WTC11 (cell line): ENCODE results near the gene ITPKA. TPM values are rescaled to one million over a fixed set of nuclear protein-coding genes. Genes with fewer than 3 reads are reported as not detected.

Experiments used
- ATAC-seq: fragments of 200-7000 bp; cut with Tn5 transposase; 2 replicates; pipeline ENCODE4 v1.10.0; 2021; ENCODE audit warnings: mild to moderate bottlenecking, moderate library complexity
- CTCF ChIA-PET: fragments of 300-600 bp; sonication (Branson Sonifier 250); formaldehyde crosslinking; loops from one replicate; lab custom pipeline; 2021; ENCODE audit warnings: antibody characterized with exemption; lab: Charles Lee
- POLR2A ChIA-PET: fragments of 350-600 bp; sonication (Branson Sonifier 250); formaldehyde crosslinking; loops from one replicate; lab custom pipeline; 2021; ENCODE audit warnings: antibody characterized with exemption; lab: Charles Lee
- DNase-seq: peaks from one replicate; pipeline ENCODE4 v3.0.0; 2021; ENCODE audit warnings: low spot score
- H3K27ac Mint-ChIP-seq: 2 replicates; pipeline ENCODE4 v1.8.0; 2021; ENCODE audit warnings: mixed read lengths
- H3K27me3 Mint-ChIP-seq: 2 replicates; pipeline ENCODE4 v1.8.0; 2021; ENCODE audit warnings: low read depth, mild to moderate bottlenecking, moderate library complexity, mixed read lengths
- H3K36me3 Mint-ChIP-seq: 2 replicates; pipeline ENCODE4 v1.8.0; 2021; ENCODE audit warnings: mixed read lengths
- H3K4me1 Mint-ChIP-seq: 2 replicates; pipeline ENCODE4 v1.8.0; 2022; ENCODE audit warnings: mixed read lengths
- H3K4me3 Mint-ChIP-seq: 2 replicates; pipeline ENCODE4 v1.8.0; 2021; ENCODE audit warnings: mild to moderate bottlenecking, moderate library complexity, mixed read lengths
- H3K9me3 Mint-ChIP-seq: 2 replicates; pipeline ENCODE4 v1.8.0; 2021; ENCODE audit warnings: mixed read lengths
- AR ChIP-seq: fragments of 250-450 bp; sonication (Bioruptor Pico); IDR thresholded peaks from 2 replicates; pipeline ENCODE4 v1.9.0; 2021; ENCODE audit warnings: mild to moderate bottlenecking
- ATF2 ChIP-seq: sonication (generic); formaldehyde crosslinking; IDR thresholded peaks from 2 replicates; pipeline ENCODE4 v1.8.1; 2022; ENCODE audit warnings: low read depth, missing genetic modification reagents, borderline replicate concordance
- E2F1 ChIP-seq: sonication (generic); formaldehyde crosslinking; IDR thresholded peaks from 2 replicates; pipeline ENCODE4 v1.8.0; 2022; ENCODE audit warnings: mild to moderate bottlenecking, missing genetic modification reagents
- FOXP4 ChIP-seq: sonication (generic); formaldehyde crosslinking; IDR thresholded peaks from 2 replicates; pipeline ENCODE4 v1.8.0; 2022; ENCODE audit warnings: mild to moderate bottlenecking, missing genetic modification reagents
- GABPB1 ChIP-seq: sonication (generic); formaldehyde crosslinking; IDR thresholded peaks from 2 replicates; pipeline ENCODE4 v1.8.1; 2023; ENCODE audit warnings: mild to moderate bottlenecking, missing genetic modification reagents
- IRF1 ChIP-seq: sonication (generic); formaldehyde crosslinking; IDR thresholded peaks from 2 replicates; pipeline ENCODE4 v1.8.0; 2023; ENCODE audit warnings: missing genetic modification reagents
- NR1H2 ChIP-seq: sonication (generic); formaldehyde crosslinking; IDR thresholded peaks from 2 replicates; pipeline ENCODE4 v1.9.0; 2021; ENCODE audit warnings: mild to moderate bottlenecking, moderate library complexity, missing genetic modification reagents
- ZNF416 ChIP-seq: fragments of 250-450 bp; sonication (Bioruptor Pico); IDR thresholded peaks from 2 replicates; pipeline ENCODE4 v1.9.0; 2021; ENCODE audit warnings: mild to moderate bottlenecking, inconsistent platforms
- total RNA-seq: library from RNA; stranded (reverse); gene quantifications from 3 replicates; pipeline ENCODE4 v1.2.3, GENCODE V29; 2021
- TF ChIP-seq, protein P1 (sequence below): fragments of 250-450 bp; sonication (Bioruptor Pico); IDR thresholded peaks from 2 replicates; pipeline ENCODE4 v1.9.0; 2021; ENCODE audit warnings: mild to moderate bottlenecking, borderline replicate concordance
- TF ChIP-seq, protein P2 (sequence below): sonication (generic); formaldehyde crosslinking; IDR thresholded peaks from 2 replicates; pipeline ENCODE4 v1.8.1; 2022; ENCODE audit warnings: low read depth, mild to moderate bottlenecking, moderate library complexity, missing genetic modification reagents, borderline replicate concordance
- TF ChIP-seq, protein P3 (sequence below): sonication (generic); formaldehyde crosslinking; IDR thresholded peaks from 2 replicates; pipeline ENCODE4 v1.8.0; 2023; ENCODE audit warnings: missing genetic modification reagents, mild to moderate bottlenecking, borderline replicate concordance
- TF ChIP-seq, protein P4 (sequence below): sonication (generic); formaldehyde crosslinking; IDR thresholded peaks from 2 replicates; pipeline ENCODE4 v1.8.1; 2022; ENCODE audit warnings: mild to moderate bottlenecking, moderate library complexity, missing genetic modification reagents

ITPKA gene
- total RNA-seq, 1 experiment from 2014 or later: 1.2 TPM

GRCh38 chr15:41507820-41508290, 14.2 kb downstream of the ITPKA start (continued):
- TF ChIP-seq, protein P1, sequence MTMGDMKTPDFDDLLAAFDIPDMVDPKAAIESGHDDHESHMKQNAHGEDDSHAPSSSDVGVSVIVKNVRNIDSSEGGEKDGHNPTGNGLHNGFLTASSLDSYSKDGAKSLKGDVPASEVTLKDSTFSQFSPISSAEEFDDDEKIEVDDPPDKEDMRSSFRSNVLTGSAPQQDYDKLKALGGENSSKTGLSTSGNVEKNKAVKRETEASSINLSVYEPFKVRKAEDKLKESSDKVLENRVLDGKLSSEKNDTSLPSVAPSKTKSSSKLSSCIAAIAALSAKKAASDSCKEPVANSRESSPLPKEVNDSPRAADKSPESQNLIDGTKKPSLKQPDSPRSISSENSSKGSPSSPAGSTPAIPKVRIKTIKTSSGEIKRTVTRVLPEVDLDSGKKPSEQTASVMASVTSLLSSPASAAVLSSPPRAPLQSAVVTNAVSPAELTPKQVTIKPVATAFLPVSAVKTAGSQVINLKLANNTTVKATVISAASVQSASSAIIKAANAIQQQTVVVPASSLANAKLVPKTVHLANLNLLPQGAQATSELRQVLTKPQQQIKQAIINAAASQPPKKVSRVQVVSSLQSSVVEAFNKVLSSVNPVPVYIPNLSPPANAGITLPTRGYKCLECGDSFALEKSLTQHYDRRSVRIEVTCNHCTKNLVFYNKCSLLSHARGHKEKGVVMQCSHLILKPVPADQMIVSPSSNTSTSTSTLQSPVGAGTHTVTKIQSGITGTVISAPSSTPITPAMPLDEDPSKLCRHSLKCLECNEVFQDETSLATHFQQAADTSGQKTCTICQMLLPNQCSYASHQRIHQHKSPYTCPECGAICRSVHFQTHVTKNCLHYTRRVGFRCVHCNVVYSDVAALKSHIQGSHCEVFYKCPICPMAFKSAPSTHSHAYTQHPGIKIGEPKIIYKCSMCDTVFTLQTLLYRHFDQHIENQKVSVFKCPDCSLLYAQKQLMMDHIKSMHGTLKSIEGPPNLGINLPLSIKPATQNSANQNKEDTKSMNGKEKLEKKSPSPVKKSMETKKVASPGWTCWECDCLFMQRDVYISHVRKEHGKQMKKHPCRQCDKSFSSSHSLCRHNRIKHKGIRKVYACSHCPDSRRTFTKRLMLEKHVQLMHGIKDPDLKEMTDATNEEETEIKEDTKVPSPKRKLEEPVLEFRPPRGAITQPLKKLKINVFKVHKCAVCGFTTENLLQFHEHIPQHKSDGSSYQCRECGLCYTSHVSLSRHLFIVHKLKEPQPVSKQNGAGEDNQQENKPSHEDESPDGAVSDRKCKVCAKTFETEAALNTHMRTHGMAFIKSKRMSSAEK: no peak
- TF ChIP-seq ZNF416 (CRISPR knock-in tag) (no peak), ATF2 (CRISPR knock-in tag) (no peak), AR (CRISPR knock-in tag) (no peak)

DNA sequence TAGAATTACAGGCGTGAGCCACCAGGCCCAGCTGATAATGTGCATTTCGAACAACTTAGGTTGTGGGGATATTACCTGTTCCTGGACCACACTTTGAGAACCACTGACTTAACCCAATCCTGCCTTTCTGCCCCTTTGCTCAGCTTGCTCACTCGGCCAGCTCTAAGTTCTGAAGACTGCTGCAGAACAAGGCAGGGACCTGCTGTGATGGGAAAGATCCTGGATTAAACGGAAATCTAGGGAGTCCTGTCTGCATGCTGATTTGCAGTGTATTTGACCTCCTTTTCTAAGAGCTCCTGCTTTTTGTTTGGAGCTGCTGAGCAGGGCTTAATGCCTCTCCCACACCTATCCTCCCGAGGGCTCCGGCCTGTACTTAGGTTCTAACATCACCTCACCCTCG, 17.1 kb downstream of the ITPKA start:
- ChIA-PET CTCF (interaction anchor here (1.2 to 1.5 kb wide), 5 partner anchors 15 to 263 kb away, joined by 3 to 6 read pairs (median 4); partner anchors contain the start of genes ITPKA and MAPKBP1), POLR2A (no interaction called here)
- peak overlapping the region; percentile 49 for H3K4me3 Mint-ChIP-seq
- no peaks in the 10 kb centered on the region for H3K9me3 Mint-ChIP-seq
- DNase-seq (no peak), ATAC-seq (no peak)
- H3K27me3 Mint-ChIP-seq: peaks cover 91% of the 10 kb centered on the region
- H3K36me3 Mint-ChIP-seq: no peaks in the 10 kb centered on the region
- H3K4me1 Mint-ChIP-seq: peaks cover 18% of the 10 kb centered on the region
- H3K27ac Mint-ChIP-seq: no peak overlapping the region
- TF ChIP-seq, protein P2, sequence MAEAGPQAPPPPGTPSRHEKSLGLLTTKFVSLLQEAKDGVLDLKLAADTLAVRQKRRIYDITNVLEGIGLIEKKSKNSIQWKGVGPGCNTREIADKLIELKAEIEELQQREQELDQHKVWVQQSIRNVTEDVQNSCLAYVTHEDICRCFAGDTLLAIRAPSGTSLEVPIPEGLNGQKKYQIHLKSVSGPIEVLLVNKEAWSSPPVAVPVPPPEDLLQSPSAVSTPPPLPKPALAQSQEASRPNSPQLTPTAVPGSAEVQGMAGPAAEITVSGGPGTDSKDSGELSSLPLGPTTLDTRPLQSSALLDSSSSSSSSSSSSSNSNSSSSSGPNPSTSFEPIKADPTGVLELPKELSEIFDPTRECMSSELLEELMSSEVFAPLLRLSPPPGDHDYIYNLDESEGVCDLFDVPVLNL (CRISPR knock-in tag): no peak
- TF ChIP-seq, protein P3, sequence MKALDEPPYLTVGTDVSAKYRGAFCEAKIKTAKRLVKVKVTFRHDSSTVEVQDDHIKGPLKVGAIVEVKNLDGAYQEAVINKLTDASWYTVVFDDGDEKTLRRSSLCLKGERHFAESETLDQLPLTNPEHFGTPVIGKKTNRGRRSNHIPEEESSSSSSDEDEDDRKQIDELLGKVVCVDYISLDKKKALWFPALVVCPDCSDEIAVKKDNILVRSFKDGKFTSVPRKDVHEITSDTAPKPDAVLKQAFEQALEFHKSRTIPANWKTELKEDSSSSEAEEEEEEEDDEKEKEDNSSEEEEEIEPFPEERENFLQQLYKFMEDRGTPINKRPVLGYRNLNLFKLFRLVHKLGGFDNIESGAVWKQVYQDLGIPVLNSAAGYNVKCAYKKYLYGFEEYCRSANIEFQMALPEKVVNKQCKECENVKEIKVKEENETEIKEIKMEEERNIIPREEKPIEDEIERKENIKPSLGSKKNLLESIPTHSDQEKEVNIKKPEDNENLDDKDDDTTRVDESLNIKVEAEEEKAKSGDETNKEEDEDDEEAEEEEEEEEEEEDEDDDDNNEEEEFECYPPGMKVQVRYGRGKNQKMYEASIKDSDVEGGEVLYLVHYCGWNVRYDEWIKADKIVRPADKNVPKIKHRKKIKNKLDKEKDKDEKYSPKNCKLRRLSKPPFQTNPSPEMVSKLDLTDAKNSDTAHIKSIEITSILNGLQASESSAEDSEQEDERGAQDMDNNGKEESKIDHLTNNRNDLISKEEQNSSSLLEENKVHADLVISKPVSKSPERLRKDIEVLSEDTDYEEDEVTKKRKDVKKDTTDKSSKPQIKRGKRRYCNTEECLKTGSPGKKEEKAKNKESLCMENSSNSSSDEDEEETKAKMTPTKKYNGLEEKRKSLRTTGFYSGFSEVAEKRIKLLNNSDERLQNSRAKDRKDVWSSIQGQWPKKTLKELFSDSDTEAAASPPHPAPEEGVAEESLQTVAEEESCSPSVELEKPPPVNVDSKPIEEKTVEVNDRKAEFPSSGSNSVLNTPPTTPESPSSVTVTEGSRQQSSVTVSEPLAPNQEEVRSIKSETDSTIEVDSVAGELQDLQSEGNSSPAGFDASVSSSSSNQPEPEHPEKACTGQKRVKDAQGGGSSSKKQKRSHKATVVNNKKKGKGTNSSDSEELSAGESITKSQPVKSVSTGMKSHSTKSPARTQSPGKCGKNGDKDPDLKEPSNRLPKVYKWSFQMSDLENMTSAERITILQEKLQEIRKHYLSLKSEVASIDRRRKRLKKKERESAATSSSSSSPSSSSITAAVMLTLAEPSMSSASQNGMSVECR (CRISPR knock-in tag): no peak
- TF ChIP-seq NR1H2 (CRISPR knock-in tag) (no peak), ZNF416 (CRISPR knock-in tag) (no peak), GABPB1 (no peak), FOXP4 (CRISPR knock-in tag) (no peak), IRF1 (CRISPR knock-in tag) (no peak), E2F1 (CRISPR knock-in tag) (no peak)
- TF ChIP-seq, protein P4, sequence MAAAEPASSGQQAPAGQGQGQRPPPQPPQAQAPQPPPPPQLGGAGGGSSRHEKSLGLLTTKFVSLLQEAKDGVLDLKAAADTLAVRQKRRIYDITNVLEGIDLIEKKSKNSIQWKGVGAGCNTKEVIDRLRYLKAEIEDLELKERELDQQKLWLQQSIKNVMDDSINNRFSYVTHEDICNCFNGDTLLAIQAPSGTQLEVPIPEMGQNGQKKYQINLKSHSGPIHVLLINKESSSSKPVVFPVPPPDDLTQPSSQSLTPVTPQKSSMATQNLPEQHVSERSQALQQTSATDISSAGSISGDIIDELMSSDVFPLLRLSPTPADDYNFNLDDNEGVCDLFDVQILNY (CRISPR knock-in tag): no peak
